H54 (cell line): ENCODE data around the gene BPI.

Source experiments
- DNase-seq: peaks from one replicate; pipeline ENCODE4 v3.0.0; 2011; ENCODE audit warnings: low spot score, mixed read lengths; ENCODE audit not compliant: insufficient read length
- FAIRE-seq: peaks from 3 replicates; lab custom pipeline; 2011; peaks lifted over from hg19 to GRCh38; lab: Jason Lieb, UNC
- POLR2A ChIP-seq: IDR thresholded peaks from 2 replicates; pipeline ENCODE4 v1.6.1; 2011; ENCODE audit warnings: low read depth, mild to moderate bottlenecking, low read length

The BPI gene

GRCh38 chr20:38284893-38285444 is 19.0 kb upstream of the BPI start:
- FAIRE-seq (no peak), DNase-seq (no peak)
- no peak for TF ChIP-seq POLR2A

- DNase-seq (peak; percentile 70), FAIRE-seq (peak; percentile 11)
- no peak for TF ChIP-seq POLR2A
Observed at GRCh38 chr20:38286586-38287531, 17.1 kb upstream of the BPI start.

GRCh38 chr20:38290829-38291814 is 12.8 kb upstream of the BPI start:
- TF ChIP-seq POLR2A = no peak
- DNase-seq (peak; percentile 66), FAIRE-seq (no peak)

GRCh38 chr20:38291966-38292365 is 12.0 kb upstream of the BPI start:
- TF ChIP-seq POLR2A = no peak
- DNase-seq (no peak), FAIRE-seq (no peak)

GRCh38 chr20:38293491-38294065 is 10.4 kb upstream of the BPI start:
- DNase-seq (no peak), FAIRE-seq (no peak)
- TF ChIP-seq POLR2A = no peak

GRCh38 chr20:38294076-38294591 is 9.8 kb upstream of the BPI start:
- no peak for TF ChIP-seq POLR2A
- FAIRE-seq (no peak), DNase-seq (no peak)

GRCh38 chr20:38295811-38296210 is 8.1 kb upstream of the BPI start:
- FAIRE-seq (no peak), DNase-seq (no peak)
- TF ChIP-seq POLR2A = no peak

- FAIRE-seq (no peak), DNase-seq (no peak)
- no peak for TF ChIP-seq POLR2A
Observed at GRCh38 chr20:38296433-38296832, 7.5 kb upstream of the BPI start.

GRCh38 chr20:38297916-38298674 is 5.9 kb upstream of the BPI start:
- no peak for TF ChIP-seq POLR2A
- FAIRE-seq (no peak), DNase-seq (no peak)

GRCh38 chr20:38298768-38299288 is 5.1 kb upstream of the BPI start:
- DNase-seq (no peak), FAIRE-seq (no peak)
- TF ChIP-seq POLR2A = no peak

GRCh38 chr20:38299963-38300362 is 4.0 kb upstream of the BPI start:
- no peak for DNase-seq
- TF ChIP-seq POLR2A = no peak
- FAIRE-seq = no peak

GRCh38 chr20:38300438-38300837 is 3.5 kb upstream of the BPI start:
- DNase-seq (no peak), FAIRE-seq (no peak)
- no peak for TF ChIP-seq POLR2A
